Astrocyte of the spinal cord (primary cell): ENCODE results near the gene UTS2B.

Source experiments
- DNase-seq: peaks from one replicate; pipeline ENCODE4 v3.0.0; 2011; ENCODE audit warnings: low read depth, low spot score
- H3K4me3 ChIP-seq: 2 replicates; pipeline ENCODE4 v1.5.1; 2011; ENCODE audit warnings: low read depth, mild to moderate bottlenecking, low read length, moderate library complexity
- in situ Hi-C: cut with HindIII; loops from 2 replicates; pipeline ENCODE4 v1.10.0; 2017; ENCODE audit warnings: low sequenced_read_pairs
- TF ChIP-seq, protein P1 (sequence below): IDR thresholded peaks from 2 replicates; pipeline ENCODE4 v1.5.1; 2012; ENCODE audit warnings: low read depth, mild to moderate bottlenecking, low read length, inconsistent platforms

Gene UTS2B

DNA sequence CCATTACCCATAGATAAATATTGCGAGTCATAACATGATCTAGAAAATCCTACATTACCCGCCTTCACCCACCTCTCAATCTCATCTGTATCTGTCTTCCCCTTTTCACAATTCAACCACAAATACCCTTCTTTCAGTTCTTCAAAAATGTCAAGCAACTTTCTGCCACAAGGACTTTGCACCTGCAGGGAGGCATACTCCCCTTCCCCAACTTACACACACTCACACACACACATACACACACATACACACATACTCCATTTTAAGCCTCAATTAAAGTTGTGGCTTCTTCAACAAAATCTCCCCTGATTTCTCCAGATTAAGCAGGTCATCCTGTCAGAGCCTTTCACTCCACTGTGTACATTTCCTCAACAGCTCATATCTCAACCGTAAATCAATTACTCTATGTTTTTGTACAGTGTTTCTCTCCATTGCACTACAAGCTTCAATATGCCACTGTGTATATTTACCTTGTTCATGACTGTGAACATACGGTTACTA lies 34.2 kb downstream of the UTS2B start:
- no peak overlapping the region for H3K4me3 ChIP-seq
- in situ Hi-C loops, result no loop called here
- TF ChIP-seq, protein P1, sequence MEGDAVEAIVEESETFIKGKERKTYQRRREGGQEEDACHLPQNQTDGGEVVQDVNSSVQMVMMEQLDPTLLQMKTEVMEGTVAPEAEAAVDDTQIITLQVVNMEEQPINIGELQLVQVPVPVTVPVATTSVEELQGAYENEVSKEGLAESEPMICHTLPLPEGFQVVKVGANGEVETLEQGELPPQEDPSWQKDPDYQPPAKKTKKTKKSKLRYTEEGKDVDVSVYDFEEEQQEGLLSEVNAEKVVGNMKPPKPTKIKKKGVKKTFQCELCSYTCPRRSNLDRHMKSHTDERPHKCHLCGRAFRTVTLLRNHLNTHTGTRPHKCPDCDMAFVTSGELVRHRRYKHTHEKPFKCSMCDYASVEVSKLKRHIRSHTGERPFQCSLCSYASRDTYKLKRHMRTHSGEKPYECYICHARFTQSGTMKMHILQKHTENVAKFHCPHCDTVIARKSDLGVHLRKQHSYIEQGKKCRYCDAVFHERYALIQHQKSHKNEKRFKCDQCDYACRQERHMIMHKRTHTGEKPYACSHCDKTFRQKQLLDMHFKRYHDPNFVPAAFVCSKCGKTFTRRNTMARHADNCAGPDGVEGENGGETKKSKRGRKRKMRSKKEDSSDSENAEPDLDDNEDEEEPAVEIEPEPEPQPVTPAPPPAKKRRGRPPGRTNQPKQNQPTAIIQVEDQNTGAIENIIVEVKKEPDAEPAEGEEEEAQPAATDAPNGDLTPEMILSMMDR, result no peak
- no peak for DNase-seq

DNA sequence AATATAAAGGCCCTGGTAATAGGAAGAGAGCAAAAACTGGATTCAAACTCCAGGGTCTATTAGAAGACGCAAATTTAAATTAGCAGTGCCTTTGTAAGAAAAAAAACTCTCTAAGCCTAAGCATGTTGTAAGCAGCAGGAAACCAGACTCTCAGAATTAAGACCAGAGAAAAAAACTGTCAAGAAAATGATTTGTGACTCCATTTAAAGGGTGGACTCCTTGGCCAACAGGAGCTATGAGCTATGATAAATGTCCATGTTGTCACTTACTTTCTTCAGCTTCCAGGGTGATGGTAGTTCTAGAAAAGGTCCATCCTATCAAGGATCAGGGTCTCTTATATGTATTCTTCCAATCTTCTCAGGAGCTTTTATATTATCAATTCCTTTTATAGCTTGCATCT lies 36.0 kb downstream of the UTS2B start:
- in situ Hi-C loops, result no loop called here
- DNase-seq, result no peak
- no peak overlapping the region for H3K4me3 ChIP-seq
- TF ChIP-seq, protein P1, result no peak

DNA sequence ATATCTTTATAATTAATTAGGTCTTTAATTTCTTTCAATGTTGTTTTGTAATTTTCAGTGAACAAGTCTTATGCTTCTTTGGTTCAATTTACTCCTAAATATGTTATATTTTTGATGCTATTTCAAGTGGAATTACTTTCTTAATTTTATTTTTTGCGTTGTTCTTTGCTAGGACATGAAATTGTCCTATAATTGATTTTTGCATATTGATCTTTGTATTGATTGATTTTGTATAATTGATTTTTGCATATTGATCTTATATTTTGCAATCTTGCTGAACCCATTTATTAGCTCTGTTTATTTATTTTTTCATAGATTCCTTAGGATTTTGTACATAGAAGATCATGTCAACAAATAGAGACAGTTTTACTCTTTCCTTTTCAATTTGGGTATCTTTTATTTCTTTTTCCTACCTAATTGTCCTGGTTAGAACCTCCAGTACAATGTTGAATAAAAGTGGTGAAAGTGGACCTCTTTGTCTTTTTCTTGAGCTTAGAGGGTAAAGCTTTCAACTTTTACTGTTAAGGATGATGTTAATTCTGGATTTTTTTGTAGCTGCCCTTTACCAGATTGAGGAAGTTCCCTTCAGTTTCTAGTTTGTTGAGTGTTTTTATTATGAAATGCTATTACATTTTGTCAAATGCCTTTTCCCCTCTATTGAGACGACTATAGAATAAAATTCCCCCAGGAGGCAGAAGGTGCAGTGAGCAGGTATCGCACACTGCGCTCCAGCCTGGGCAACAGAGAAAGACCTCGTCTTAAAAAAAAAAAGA lies 37.9 kb downstream of the UTS2B start:
- DNase-seq, result no peak
- TF ChIP-seq, protein P1, result no peak
- in situ Hi-C loops, result no loop called here
- no peak overlapping the region for H3K4me3 ChIP-seq

DNA sequence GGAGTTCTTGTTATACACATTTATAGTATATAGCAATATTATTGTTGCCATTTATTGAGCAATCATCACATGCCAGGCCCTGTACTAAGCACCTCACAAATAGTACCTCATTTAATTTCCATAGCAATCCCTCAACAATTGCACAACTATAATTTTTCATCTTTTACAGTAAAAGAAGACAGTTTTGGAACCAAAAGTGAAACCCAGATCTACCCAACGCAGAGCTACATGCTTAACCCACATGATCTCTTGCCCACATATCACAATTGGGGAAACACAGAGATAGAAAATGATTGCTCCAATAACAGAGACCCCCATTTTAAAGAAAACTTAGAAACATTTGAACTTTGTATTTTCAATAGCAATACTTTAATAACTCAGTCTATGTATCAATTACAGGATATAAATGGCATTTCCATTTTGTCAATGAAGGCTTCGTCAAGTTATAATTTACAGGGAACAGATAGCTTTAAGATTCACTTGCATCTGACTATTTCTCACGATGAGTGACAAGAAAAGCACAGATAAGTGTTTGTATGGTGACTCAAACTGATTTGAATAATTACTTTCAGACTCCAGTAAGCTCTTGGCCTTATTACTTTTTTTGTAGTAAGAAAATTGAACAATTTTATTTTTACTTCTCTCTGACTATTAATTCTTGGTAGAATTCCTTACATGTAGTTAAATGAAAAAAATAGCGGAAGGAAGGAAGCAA lies 39.9 kb downstream of the UTS2B start:
- in situ Hi-C loops, result no loop called here
- DNase-seq, result peak; percentile 10
- TF ChIP-seq, protein P1, result no peak
- H3K4me3 ChIP-seq, result no peak overlapping the region

DNA sequence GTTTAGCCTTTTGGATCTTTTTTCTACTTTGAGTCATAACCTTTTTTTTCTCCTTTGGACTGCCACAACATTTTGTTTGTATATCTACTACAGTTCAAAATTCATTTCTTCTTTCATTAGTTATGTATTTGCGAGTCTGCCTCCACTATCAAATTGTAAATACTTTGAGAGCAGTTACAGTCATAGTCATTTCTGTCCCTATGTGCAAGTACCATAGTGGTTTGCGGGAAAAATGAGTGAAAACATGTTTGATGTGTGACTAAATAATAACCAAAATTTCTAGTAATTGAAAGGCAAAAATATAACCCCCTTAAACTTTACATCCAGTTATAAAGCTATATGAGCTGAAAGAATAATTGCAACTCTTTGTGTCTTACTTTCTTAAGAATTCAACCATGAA lies 46.9 kb downstream of the UTS2B start:
- in situ Hi-C loops, result no loop called here
- TF ChIP-seq, protein P1, result no peak
- H3K4me3 ChIP-seq, result no peak overlapping the region
- no peak for DNase-seq

DNA sequence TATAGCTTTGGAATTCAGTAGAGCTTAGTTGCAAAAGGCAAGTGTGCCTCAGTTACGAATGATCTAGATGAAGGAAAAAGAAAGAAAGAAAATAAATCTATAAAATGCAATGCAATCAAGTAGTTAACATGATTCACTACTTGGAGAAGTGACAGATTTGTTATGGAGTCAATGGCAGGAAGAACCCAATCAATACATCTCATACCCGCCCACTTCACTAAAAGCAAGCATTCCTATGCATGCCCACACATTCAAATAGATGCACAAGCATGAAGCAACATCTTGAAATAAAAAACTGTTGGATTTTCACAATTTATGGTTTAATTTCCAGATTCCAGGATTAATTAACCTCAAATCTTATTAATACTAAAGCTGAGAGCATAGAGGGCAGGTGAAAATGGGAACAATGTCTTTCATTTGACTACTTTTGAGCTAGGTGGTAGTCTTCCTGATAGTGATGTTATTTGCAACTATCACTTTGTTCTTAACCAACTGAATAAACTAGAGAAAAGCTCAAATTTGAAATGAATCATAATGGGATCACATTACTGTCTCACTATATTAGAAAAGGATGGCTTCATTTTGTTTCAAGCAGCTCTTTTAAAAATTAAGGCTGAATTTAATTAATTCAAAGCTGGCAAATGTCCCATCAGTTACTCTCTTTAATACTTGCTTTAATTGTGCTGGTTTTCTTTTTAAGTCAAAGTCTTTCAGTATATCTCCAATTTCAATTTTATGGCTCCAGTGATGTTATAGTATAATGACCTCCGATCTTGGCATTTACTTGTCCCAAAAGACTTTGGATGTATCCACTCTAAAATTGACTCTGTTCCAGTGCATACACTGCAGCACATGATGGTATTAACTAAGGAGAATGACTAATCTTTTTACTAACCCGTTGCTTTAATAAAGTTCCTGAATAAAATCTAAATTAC lies 47.8 kb downstream of the UTS2B start:
- TF ChIP-seq, protein P1, result no peak
- H3K4me3 ChIP-seq, result no peak overlapping the region
- in situ Hi-C loops, result no loop called here
- DNase-seq, result no peak
